ENCODE measurements around the gene XAF1. TPM values are rescaled to one million over a fixed set of nuclear protein-coding genes. Genes with fewer than 3 reads are reported as not detected.
A peak's percentile ranks its signal among the peaks of the same experiment; 100 is the strongest.

The XAF1 gene
- total and polyA plus RNA-seq, 8 donors, result 1.5 to 13.1 (median 8.1) TPM

DNA sequence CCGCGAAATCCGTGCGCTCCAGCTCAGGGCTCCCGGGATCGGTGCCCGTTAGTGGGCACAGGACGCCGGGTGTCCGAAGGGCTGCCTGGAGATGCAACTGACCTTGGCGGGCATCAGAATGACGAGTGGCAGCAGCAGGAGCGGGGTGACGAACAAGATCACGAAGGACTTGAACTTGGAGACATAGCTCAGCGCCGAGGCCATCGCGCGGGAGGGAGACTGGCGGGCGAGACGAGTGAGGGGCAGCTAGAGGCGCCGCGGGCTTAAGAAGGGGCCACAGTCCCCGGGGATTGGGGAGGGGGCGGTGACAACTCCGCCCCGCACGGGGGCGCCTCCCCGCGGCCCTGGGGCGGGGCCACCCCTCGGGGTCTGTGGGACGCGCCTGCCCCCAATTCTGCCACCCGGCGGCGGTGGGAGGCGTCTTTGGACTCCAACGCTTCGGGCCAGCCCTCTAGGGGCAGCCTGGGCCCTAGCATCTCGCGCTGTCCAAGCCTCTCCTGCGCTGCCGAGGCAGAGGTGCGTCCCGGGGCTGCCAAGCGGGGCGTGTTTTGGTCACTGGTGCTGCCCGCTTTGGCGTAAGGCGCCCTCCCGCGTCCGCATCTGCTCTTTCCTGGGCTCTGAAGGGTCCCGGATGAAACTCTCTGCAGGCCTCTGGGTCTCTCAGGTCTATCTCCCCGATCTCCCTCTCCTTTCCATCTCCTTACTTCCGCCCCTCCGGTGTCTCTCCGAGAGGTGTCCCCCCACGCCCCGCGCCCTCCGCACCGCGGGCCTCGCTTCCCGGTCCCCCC lies 42.5 kb upstream of the XAF1 start, which contains the start of gene SLC13A5:
SLC13A5 (minus strand) TSS at position 240 of the 788 bp plus-strand sequence; CDS start at position 204, 36 bp downstream.
- intact Hi-C loops (cut with DNase I), result no loop called here
- no peaks in the 10 kb centered on the region for H3K36me3 ChIP-seq
- peak in 1 of 6 donors; percentile 63 for DNase-seq
- H3K27ac ChIP-seq, result no peak within 1 kb of the TSS
- H3K9me3 ChIP-seq, result no peaks in the 10 kb centered on the region
- H3K4me3 ChIP-seq, result peak within 1 kb of the TSS in 1 of 4 donors; percentile 35
- TF ChIP-seq, protein P1, sequence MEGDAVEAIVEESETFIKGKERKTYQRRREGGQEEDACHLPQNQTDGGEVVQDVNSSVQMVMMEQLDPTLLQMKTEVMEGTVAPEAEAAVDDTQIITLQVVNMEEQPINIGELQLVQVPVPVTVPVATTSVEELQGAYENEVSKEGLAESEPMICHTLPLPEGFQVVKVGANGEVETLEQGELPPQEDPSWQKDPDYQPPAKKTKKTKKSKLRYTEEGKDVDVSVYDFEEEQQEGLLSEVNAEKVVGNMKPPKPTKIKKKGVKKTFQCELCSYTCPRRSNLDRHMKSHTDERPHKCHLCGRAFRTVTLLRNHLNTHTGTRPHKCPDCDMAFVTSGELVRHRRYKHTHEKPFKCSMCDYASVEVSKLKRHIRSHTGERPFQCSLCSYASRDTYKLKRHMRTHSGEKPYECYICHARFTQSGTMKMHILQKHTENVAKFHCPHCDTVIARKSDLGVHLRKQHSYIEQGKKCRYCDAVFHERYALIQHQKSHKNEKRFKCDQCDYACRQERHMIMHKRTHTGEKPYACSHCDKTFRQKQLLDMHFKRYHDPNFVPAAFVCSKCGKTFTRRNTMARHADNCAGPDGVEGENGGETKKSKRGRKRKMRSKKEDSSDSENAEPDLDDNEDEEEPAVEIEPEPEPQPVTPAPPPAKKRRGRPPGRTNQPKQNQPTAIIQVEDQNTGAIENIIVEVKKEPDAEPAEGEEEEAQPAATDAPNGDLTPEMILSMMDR (IDR thresholded peaks at IDR 0.05), result no peak
- H3K27me3 ChIP-seq, result peaks cover 0 to 6% (median 4%) of the 10 kb centered on the region in 4 donors
- FAIRE-seq, result no peak
- ATAC-seq, result peak in 3 of 4 donors; percentile 71 to 78 (median 75)
- H3K4me1 ChIP-seq, result no peaks in the 10 kb centered on the region
- 1 to 2% methylated on average over 53 to 71 of the region's 71 CpGs for WGBS, 2 donors

DNA sequence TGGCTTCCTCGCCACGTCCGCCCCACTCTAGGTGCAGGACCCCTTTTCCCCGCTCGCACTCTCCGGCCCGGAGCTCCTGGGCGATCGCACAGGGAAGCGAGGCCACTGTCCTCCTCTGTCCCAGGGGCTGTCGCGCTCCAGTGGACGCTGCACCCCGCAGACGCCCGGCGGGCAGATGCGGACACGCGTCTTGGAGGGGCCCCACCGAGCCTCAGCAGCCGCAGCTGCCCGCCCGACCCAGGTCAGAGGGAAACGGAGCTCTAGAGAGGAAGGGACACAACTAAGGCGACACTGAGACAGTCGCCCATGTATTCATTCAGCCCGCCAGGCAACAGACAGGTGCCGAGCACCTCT lies 42.0 kb upstream of the XAF1 start:
- Histone ChIP-seq H3K9me3 (no peaks in the 10 kb centered on the region), H3K36me3 (no peaks in the 10 kb centered on the region), H3K27me3 (peaks cover 0 to 6% (median 4%) of the 10 kb centered on the region in 4 donors), H3K4me1 (no peaks in the 10 kb centered on the region), H3K4me3 (peak overlapping the region in 1 of 4 donors; percentile 35), H3K27ac (no peak overlapping the region)
- FAIRE-seq (no peak), DNase-seq (no peak), ATAC-seq (peak in 2 of 4 donors; percentile 29 to 48)
- intact Hi-C loops (cut with DNase I), result no loop called here
- TF ChIP-seq, protein P1 (IDR thresholded peaks at IDR 0.05), result no peak
- 7 to 9% methylated on average over 26 to 29 of the region's 29 CpGs for WGBS, 2 donors

DNA sequence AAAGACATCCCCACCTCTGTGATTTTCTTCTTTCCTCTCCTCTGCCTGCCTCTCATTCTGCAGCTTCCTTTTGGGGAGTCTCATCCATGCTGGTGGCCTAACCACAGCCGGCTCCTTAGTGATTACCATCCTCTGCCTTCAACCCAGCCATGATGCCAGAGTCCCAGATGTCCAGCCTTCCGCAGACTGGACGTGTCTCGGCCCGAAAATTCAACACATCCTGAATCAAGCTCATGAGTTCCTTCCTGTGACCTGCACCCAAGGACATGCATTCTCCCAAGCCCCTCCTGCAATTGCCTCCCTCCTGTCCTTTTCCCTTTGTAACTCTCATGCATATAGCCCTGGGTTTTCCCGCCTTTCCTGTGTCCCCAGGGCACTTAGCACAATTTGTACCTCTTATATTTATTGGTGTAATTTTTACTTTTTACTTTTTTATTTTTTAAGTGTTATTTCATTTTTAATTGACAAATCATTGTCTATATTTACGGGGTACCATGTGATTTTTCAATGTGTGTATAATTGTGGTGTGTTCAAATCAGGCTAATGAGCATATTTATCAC lies 41.5 kb upstream of the XAF1 start:
- no peaks in the 10 kb centered on the region for H3K9me3 ChIP-seq
- no peaks in the 10 kb centered on the region for H3K36me3 ChIP-seq
- no peaks in the 10 kb centered on the region for H3K4me1 ChIP-seq
- DNase-seq (no peak), FAIRE-seq (no peak), ATAC-seq (no peak)
- no peak overlapping the region for H3K4me3 ChIP-seq
- 63 to 68% methylated on average over 7 of the region's 7 CpGs for WGBS, 2 donors
- H3K27ac ChIP-seq, result no peak overlapping the region
- intact Hi-C loops (cut with DNase I), result no loop called here
- TF ChIP-seq, protein P1 (IDR thresholded peaks at IDR 0.05), result no peak
- H3K27me3 ChIP-seq, result peaks cover 0 to 6% (median 4%) of the 10 kb centered on the region in 4 donors

DNA sequence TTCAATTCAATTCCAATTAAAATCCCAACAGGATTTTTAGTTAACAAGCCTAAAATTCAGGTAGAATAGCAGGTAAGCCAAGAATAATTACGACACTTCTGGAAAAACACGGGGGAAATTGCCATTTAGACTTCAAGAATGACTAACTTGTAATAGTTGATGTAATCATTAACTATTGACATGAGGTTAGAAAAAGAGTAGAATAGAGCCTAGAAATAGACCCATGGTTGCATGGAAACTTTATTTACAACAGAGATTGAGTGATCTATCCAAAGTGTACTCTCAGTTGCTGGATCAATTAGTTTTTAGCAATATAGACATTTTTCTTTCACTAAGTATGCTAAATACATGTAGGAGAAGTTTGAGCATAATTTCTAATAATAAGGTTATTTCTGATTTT lies 39.1 kb upstream of the XAF1 start:
- DNase-seq (no peak), FAIRE-seq (no peak), ATAC-seq (no peak)
- Histone ChIP-seq H3K4me1 (no peaks in the 10 kb centered on the region), H3K9me3 (no peaks in the 10 kb centered on the region), H3K27ac (no peak overlapping the region), H3K4me3 (no peak overlapping the region), H3K36me3 (no peaks in the 10 kb centered on the region), H3K27me3 (peaks cover 0 to 6% (median 4%) of the 10 kb centered on the region in 4 donors)
- WGBS, 2 donors, result 43 to 48% methylated on average over 2 of the region's 2 CpGs
- intact Hi-C loops (cut with DNase I), result no loop called here
- TF ChIP-seq, protein P1 (IDR thresholded peaks at IDR 0.05), result no peak

DNA sequence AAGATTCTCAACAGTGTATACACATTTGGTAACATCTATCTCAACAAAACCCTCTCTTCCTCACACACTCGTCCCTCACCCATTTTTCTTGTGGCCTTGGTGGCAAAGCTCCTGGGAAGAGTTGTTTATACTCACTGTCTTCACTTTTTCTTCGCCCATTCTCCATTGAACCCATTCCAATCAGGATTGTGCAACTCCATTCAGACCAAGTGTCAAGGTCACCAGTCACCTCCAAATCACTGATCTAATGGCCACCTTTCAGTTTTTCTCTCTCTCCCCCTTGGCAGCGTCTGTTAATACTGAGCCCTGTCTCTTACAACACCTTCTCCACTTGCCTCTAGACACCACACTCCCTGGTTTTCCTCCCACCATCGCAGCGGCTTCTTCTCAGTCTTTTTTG lies 34.1 kb upstream of the XAF1 start:
- Histone ChIP-seq H3K4me3 (no peak overlapping the region), H3K4me1 (no peaks in the 10 kb centered on the region), H3K27ac (no peak overlapping the region), H3K9me3 (no peaks in the 10 kb centered on the region), H3K27me3 (no peaks in the 10 kb centered on the region), H3K36me3 (no peaks in the 10 kb centered on the region)
- FAIRE-seq, result no peak
- 55 to 68% methylated on average over 5 of the region's 5 CpGs for WGBS, 2 donors
- TF ChIP-seq, protein P1 (IDR thresholded peaks at IDR 0.05), result no peak
- intact Hi-C loops (cut with DNase I), result no loop called here
- no peak for DNase-seq
- no peak for ATAC-seq

All from pancreas (tissue), 10 donors.